Left kidney (tissue), 2 donors: ENCODE data around the gene SEC14L1. TPM values are rescaled to one million over a fixed set of nuclear protein-coding genes. Genes with fewer than 3 reads are reported as not detected.

ENCODE experiments used
- DNase-seq: peaks from one replicate; pipeline ENCODE4 v3.0.0-alpha.2; 2013
- polyA plus RNA-seq: library from polyadenylated mRNA; unstranded; fragments of 120-200 nt; gene quantifications from one replicate; pipeline ENCODE4 v1.2.1, GENCODE V29; 2013; ENCODE audit not compliant: insufficient read length

The SEC14L1 gene
- polyA plus RNA-seq, 1 donor: 97.3 TPM

- no peak for DNase-seq
These were observed 20.2 kb downstream of the SEC14L1 start for GRCh38 chr17:77160875-77161530.

- no peak for DNase-seq
These were observed 21.2 kb downstream of the SEC14L1 start for GRCh38 chr17:77161953-77162352.

- no peak for DNase-seq
These were observed 22.2 kb downstream of the SEC14L1 start for GRCh38 chr17:77163001-77163400.

- no peak for DNase-seq
These were observed 22.9 kb downstream of the SEC14L1 start for GRCh38 chr17:77163511-77164280.

GRCh38 chr17:77164483-77165091, 23.8 kb downstream of the SEC14L1 start:
- no peak for DNase-seq

GRCh38 chr17:77165577-77165976, 24.8 kb downstream of the SEC14L1 start:
- DNase-seq: no peak

- no peak for DNase-seq
These were observed 26.9 kb downstream of the SEC14L1 start for GRCh38 chr17:77167472-77168306.

- no peak for DNase-seq
These were observed 32.3 kb downstream of the SEC14L1 start for GRCh38 chr17:77173104-77173503.

- no peak for DNase-seq
These were observed 34.3 kb downstream of the SEC14L1 start for GRCh38 chr17:77174928-77175661.

- no peak for DNase-seq
These were observed 36.4 kb downstream of the SEC14L1 start for GRCh38 chr17:77177002-77177741.

GRCh38 chr17:77178050-77178449, 37.3 kb downstream of the SEC14L1 start:
- no peak for DNase-seq

- no peak for DNase-seq
These were observed 37.8 kb downstream of the SEC14L1 start for GRCh38 chr17:77178563-77178962.

- DNase-seq: no peak
These were observed 40.0 kb downstream of the SEC14L1 start for GRCh38 chr17:77180503-77181357.

- DNase-seq: no peak
These were observed 41.7 kb downstream of the SEC14L1 start for GRCh38 chr17:77182205-77183172.

GRCh38 chr17:77184474-77184873, 43.7 kb downstream of the SEC14L1 start:
- no peak for DNase-seq

- no peak for DNase-seq
These were observed 44.4 kb downstream of the SEC14L1 start for GRCh38 chr17:77185137-77185536.

GRCh38 chr17:77186141-77186604, 45.4 kb downstream of the SEC14L1 start:
- DNase-seq: no peak
